Measurements from ENCODE around the gene TMEM184B.

DNA sequence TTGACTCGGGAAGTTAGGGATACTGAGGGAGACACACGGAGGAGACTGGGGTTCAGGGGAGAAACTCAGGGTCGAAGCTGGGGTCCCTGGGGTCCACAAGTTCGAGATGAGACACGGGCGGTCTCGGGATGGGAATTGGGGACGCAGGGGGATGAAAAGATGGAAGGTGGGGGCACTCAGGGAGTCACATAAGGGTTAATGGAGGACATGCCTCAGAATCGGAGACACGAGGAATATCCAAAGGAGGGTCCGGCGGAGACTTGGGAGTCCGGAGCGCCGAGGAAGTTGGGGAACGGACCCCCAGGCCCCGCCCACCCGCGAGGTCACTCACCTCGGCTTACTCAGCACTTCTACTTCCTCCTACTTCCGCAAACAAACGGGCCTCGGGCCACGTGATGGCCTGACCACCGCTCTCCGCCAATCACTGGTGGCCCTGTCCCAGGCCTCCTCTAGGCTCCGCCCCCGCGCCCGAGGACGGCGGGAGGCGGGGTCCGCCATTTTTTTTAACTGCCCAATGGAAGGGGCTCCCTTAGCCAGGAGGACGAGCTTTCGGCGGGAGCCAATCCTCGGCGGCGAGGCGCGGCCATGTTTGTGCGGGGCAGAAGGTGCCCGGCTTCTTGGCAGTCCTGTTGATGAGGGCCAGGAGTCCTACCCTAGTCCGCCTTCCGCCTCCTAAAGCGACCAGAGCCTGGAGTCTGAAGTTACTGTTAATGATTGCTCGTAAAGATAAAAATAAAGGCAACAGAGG lies 91.2 kb downstream of the TMEM184B start, which contains the start of gene PLA2G6:
- TF ChIP-seq, protein P1, sequence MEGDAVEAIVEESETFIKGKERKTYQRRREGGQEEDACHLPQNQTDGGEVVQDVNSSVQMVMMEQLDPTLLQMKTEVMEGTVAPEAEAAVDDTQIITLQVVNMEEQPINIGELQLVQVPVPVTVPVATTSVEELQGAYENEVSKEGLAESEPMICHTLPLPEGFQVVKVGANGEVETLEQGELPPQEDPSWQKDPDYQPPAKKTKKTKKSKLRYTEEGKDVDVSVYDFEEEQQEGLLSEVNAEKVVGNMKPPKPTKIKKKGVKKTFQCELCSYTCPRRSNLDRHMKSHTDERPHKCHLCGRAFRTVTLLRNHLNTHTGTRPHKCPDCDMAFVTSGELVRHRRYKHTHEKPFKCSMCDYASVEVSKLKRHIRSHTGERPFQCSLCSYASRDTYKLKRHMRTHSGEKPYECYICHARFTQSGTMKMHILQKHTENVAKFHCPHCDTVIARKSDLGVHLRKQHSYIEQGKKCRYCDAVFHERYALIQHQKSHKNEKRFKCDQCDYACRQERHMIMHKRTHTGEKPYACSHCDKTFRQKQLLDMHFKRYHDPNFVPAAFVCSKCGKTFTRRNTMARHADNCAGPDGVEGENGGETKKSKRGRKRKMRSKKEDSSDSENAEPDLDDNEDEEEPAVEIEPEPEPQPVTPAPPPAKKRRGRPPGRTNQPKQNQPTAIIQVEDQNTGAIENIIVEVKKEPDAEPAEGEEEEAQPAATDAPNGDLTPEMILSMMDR (conservative IDR thresholded peaks at IDR 0.05 in 1 of 2, IDR thresholded peaks at IDR 0.05 in 1 of 2; ENCODE audit: extremely low read depth in 1 of 2, insufficient read depth in 1 of 2, low read depth in 1 of 2, low read length in 2 of 2) = no peak
- TF ChIP-seq EZH2 (IDR thresholded peaks at IDR 0.05; ENCODE audit: borderline replicate concordance, low read length) = no peak

Measured in mammary epithelial cell (primary cell).